Loucy (cell line): ENCODE measurements around the gene ZNF490.

Source experiments
- EZH2phosphoT487 ChIP-seq: fragments of 200-600 bp; IDR thresholded peaks from 2 replicates; pipeline ENCODE4 v1.6.1; 2018; ENCODE audit warnings: antibody characterized with exemption, mild to moderate bottlenecking, moderate library complexity, borderline replicate concordance
- TF ChIP-seq, protein P1 (sequence below): fragments of 200-600 bp; sonication (generic); conservative IDR thresholded peaks from 2 replicates; pipeline ENCODE4 v1.5.1; 2014; ENCODE audit warnings: mild to moderate bottlenecking, antibody characterized with exemption, low read length

GRCh38 chr19:12648088-12648487, 37.5 kb upstream of the ZNF490 start:
- TF ChIP-seq, protein P1, sequence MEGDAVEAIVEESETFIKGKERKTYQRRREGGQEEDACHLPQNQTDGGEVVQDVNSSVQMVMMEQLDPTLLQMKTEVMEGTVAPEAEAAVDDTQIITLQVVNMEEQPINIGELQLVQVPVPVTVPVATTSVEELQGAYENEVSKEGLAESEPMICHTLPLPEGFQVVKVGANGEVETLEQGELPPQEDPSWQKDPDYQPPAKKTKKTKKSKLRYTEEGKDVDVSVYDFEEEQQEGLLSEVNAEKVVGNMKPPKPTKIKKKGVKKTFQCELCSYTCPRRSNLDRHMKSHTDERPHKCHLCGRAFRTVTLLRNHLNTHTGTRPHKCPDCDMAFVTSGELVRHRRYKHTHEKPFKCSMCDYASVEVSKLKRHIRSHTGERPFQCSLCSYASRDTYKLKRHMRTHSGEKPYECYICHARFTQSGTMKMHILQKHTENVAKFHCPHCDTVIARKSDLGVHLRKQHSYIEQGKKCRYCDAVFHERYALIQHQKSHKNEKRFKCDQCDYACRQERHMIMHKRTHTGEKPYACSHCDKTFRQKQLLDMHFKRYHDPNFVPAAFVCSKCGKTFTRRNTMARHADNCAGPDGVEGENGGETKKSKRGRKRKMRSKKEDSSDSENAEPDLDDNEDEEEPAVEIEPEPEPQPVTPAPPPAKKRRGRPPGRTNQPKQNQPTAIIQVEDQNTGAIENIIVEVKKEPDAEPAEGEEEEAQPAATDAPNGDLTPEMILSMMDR = no peak
- no peak for TF ChIP-seq EZH2phosphoT487
